Gastrocnemius medialis (tissue), 4 donors: ENCODE results near the gene RANBP17.

Experiments
- CTCF ChIP-seq, 5 experiments: fragments of 450-650 bp in 3 of 5; fragments of 200-600 bp in 2 of 5; sonication (generic) in 2 of 5; IDR thresholded peaks in 4 of 5; conservative IDR thresholded peaks in 1 of 5; 1 replicate in 4 of 5; 2 replicates in 1 of 5; pipeline ENCODE4 v1.5.1; 2016 to 2019; ENCODE audit warnings: antibody characterized with exemption in 5 of 5, mild to moderate bottlenecking in 3 of 5, moderate library complexity in 3 of 5
- POLR2A ChIP-seq, 2 donors: fragments of 450-650 bp; IDR thresholded peaks; one replicate each; pipeline ENCODE4 v1.6.1; 2017; ENCODE audit warnings: antibody characterized with exemption in 2 of 2, mild to moderate bottlenecking in 2 of 2, moderate library complexity in 2 of 2

- TF ChIP-seq CTCF (IDR thresholded peaks at IDR 0.05 in 4 of 5, conservative IDR thresholded peaks at IDR 0.05 in 1 of 5): no peak
- no peak for TF ChIP-seq POLR2A (IDR thresholded peaks at IDR 0.05)
These were observed 451.8 kb downstream of the RANBP17 start for GRCh38 chr5:171313481-171314206.
